H4 (cell line): ENCODE data around the gene KAT2A. TPM values are rescaled to one million over a fixed set of nuclear protein-coding genes. Genes with fewer than 3 reads are reported as not detected.

Source experiments
- DNase-seq: peaks from one replicate; pipeline ENCODE4 v3.0.0-alpha.2; 2015; ENCODE audit warnings: low spot score
- total RNA-seq: library from RNA; depleted of rRNA; stranded (reverse); fragments of >200 nt; shearing (Covaris generic); gene quantifications from 2 replicates; pipeline ENCODE4 v1.2.3, GENCODE V29; 2014

Gene KAT2A
- total RNA-seq, 1 experiment from 2014 or later, result 16.7 TPM

DNA sequence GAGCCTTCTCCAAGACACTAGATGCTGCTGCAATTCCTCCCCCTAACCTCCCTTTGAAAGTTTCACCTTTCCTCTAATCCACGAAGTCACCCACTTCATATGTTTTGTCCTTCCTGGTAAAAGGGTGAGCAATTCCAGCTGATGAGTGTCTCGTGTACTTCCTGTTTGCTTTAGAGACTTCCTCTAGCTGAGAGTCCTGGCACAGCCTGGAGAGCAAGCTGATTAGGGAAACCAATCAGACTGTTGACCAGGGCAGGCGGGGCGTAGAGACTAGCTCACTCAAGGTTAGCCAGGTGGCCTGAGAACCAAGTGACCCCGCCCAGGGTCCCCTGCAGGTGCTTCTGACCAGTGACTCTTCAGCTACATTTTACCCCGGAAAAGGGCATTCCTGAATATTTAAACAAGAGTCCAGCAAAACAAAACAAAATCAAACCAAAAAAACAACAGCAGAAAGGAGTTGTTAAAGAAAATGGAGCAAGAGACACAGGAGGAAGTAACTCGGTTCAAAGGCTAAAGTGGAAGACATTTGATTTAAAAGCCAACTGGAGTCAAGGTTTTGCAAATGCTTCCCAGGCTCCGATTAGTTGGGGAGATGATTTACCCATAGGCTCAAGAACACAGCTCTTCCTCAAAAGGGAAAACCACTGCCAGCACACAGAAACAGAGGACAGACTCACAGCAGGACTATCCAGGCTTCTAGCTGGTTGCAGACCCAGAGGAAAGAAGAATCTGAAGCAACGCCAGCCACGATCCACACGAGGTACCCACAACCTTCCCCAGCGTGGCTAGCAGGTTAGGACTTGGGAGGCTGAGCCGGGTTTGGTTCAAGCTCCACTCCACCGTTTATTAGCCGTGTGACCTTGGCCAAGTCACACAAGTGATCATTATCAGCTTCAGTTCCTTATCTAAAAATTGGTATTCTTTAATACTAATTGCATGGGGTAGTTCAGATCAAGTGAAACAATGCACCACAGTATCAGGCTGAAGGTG is 14.8 kb upstream of the KAT2A start:
- peak; percentile 58 for DNase-seq

- no peak for DNase-seq
Observed at GRCh38 chr17:42135151-42135550, 14.0 kb upstream of the KAT2A start.

DNA sequence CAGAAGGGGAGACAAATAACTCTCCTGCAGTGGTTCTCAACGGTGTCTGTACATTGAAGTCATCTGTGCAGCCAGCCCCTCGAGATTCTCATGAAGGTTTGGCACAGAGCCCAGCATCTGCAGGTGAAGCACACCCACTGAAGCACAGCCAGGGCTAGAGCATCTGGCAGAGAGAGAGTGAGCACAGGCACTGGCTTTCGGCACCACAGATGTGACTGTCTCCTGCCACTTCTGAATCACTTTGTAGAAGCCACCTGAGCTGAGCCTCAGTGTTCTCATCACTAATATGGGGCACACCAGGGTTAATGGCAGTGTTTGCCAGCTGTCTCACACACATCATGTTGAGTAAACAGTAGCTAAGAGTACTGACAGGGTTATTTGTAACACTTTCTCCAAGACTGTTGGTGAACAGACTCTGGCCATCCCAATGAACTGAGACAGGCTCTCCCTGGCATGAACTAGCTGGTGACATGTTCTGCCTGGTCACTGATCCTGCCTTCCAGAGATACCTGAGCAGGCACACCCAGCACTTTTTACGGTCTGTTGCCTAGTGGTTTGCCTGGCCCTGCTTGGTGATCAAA is 12.4 kb upstream of the KAT2A start:
- DNase-seq, result no peak

- peak; percentile 94 for DNase-seq
Observed at GRCh38 chr17:42132941-42133340, 11.8 kb upstream of the KAT2A start.

DNA sequence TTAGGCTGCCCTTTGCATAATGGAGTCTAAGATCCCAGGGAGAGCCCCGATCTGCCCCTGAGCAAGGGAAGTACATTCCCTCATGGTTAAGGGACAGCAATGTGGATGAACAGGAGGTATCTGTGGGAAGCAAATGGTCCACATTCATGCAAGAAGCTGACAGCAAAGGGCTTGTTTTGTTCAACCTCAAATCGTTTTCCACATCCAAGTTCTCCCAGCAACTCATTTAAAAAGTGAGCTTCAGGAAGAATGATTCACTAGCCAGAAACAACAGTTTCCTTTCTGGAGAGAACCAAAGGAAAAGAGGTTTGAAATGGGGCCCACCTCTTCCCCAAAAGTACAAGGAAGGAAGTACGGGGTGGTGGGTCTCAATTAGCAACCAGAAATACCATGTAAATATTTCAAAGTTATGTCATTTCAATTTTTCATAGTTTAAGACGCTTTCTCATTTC is 10.8 kb upstream of the KAT2A start:
- DNase-seq, result no peak

DNA sequence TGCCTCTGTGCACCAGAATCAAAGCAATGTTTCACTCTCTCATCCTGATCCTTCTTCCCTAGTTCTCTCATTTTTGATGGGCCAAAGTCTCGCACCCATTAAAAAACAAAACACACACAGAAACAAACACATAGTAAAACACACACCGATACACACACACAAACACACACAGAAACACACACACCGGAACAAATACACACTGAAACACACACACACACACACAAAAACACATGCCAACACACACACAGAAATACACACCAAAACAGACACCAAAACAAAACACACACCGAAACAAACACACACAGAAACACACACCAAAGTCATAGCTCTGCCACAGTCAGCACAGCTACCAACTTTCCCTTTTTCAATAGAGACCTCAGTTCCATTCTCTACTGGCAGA is 10.1 kb upstream of the KAT2A start:
- no peak for DNase-seq

DNA sequence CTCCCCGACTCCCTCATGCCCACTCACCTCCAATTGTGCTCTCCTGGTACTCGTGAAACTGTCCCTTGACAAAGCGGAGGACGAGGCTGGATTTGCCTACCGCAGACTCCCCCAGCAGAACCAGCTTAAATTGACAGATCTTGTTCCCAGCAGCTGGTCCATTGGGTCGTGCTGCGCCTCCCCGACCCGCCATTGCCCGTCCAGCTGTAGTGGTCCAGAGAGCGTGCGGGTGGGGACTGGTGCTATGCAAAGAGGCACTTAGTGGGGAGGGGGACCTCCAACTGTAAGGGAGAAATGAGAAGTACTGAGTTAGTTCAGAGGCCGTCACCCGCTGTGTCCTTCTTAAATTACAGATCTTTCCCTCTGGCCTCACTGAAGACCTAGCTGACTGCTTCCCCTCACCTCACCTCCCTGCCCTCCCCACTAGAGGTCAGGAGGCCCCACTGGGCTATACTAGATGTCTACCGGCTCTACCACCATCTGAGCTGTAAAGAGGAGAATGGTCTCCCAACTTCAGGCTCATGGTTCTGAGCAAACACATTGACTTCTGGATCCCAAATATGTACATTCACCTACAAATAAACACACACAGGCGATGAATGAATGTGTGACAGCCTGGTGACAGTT is 9.3 kb upstream of the KAT2A start:
- no peak for DNase-seq

- DNase-seq, result no peak
Observed at GRCh38 chr17:42129109-42129837, 8.1 kb upstream of the KAT2A start.

- no peak for DNase-seq
Observed at GRCh38 chr17:42127414-42127813, 6.2 kb upstream of the KAT2A start.

GRCh38 chr17:42126836-42127235 is 5.7 kb upstream of the KAT2A start:
- DNase-seq, result no peak

GRCh38 chr17:42125565-42125964 is 4.4 kb upstream of the KAT2A start:
- no peak for DNase-seq

DNA sequence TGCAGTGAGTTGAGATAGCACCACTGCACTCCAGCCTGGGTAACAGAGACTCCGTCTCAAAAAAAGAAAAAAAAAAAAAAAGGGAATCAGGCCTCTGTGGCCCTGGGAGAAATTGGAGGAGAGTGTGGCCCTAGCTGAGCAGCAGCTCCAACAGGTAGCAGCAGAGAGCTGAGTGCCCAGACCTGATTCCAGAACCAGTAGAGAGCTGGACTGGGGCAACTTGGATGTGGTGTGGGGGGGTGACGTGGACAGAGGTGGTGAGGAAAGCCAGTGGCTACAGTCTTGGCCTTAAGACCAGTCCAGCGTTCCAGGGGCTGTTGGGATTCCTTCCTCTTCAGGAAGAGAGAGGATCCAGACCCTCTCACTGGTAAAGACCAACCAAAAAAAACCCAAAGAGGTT is 3.1 kb upstream of the KAT2A start:
- no peak for DNase-seq

DNA sequence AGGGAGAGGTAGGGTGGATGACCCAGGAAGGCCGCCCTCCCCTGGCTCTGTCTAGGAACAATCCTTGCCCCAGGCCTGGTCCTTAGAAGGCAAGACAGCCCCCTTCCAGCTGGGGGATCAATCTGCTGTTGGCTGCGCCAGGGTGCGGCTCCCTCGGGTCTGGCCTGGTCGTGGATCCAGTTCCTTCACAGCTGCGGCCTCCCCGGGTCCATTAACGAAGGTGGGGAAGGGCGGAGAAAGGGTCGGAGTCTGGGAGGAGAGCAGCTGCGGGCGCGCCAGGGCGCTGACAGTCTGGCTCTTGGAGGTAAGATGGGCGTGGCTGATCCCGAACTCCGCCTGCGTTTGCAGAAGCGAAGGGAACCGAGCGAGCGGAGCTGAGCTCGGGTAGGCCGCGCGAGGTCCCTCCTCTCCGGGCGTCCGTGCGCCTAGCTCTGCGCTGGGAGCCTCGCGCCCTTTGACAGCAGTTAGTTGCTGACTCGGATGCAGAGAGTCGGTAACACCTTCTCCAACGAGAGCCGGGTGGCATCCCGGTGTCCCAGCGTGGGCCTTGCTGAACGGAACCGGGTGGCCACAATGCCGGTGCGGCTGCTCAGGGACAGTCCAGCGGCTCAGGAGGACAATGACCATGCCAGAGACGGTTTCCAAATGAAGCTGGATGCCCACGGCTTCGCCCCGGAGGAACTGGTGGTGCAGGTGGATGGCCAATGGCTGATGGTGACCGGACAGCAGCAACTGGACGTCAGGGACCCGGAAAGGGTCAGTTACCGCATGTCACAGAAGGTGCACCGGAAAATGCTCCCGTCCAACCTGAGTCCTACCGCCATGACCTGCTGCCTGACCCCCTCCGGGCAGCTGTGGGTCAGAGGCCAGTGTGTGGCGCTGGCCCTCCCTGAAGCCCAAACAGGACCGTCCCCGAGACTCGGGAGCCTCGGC is 1.5 kb upstream of the KAT2A start, which contains the start of gene HSPB9:
TSS of gene HSPB9 (plus strand) at position 434 of the 933 bp plus-strand sequence. CDS start at position 481, 47 bp downstream.
- DNase-seq, result no peak

DNA sequence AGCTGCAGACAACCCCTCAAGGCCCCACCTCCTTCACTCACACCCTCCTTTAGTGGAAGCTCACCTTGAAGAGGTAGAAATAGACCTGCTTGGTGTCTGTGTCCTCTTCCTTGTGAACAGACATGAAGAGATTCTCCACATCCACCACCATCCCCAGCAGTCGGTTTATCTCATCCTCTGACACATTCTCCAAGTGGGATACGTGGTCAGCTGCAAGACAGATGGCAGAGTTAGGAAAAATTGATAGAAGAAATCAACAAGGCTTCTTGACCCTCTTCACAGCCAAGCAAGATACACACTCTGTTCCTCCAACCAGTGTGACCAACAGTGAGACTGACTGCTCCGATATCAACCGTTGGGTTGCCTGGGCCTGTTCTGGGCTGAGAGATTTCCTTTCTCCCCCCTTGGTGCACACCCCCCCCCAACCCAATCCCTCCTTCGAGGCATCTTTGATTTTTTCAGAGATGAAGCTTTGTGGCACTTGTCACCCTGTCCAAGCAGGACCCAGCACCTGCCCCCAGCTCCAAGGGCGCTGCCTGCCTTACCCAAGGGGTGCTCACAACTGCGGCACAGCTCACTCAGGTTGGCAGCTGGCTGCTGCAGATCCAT is 902 bp downstream of the KAT2A start:
- DNase-seq, result no peak

- DNase-seq, result no peak
Observed at GRCh38 chr17:42119301-42119700, 1.9 kb downstream of the KAT2A start.

- no peak for DNase-seq
Observed at GRCh38 chr17:42118545-42118944, 2.6 kb downstream of the KAT2A start.

GRCh38 chr17:42118126-42118510 is 3.0 kb downstream of the KAT2A start:
- no peak for DNase-seq

DNA sequence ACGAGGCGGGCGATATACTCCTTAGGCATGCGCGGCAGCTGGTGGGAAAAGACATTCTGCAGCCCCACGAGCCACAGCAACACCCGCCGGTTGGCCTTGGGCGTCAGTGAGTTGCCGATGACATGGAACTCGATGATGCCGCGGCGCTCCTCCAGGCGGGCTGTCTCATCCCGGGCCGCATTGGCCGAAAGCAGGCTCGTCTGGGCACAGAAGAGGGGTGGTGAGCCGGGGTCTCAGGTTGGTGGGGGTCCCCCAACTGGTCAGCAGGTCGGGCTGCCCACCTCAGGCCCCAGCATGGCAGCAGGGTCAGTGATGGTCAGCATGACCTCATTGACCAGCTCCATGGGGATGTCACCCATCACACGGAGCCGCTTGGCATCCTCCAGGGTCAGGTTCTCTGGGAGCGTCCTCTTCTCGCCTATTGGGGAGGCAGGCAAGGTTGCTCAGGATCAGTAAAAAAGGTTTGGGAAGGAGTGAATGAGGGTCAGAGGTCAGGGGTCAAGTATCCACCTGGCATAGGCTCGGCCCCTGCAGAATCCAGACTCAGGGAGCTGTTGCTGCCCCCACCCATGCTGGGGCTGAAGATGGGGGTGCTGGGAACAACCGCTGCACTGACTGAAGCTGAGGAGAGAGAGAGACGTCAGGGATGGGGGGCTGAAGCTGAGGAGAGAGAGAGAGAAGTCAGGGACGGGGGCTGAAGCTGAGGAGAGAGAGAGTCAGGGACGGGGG is 3.6 kb downstream of the KAT2A start:
- DNase-seq, result no peak

DNA sequence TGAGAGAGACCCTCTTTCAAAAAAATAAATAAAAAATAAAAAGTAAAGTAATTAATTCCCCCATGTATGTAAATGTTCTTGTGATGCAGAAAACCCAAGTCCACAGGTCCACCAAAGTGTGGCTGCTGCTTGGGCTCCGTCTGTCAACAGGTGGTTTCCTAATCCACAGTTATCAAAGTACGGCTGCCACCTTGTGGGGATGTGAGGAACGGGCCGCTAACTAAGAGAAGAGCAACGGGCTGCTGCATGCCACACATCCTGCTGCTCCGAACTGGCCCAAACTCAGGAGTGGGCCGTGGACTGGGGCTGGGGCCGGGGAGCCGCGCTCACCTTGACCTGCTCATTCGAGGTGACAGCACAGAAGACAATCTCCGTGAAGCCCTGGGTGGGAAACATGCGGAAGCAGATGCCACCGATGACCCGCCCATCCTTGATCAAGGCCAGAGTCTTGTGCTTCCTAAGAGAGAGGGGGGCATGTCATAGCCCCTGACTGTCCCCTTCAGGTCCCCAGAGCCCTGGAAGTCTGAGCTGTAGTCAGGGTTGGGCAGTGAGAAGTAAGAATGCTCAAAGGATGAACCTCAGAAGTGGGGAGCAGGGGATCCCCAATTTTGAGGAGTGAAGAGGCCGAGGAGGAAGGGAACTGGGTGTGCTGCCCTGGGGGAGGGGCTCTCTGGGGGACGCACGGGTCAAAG is 4.3 kb downstream of the KAT2A start:
- peak; percentile 75 for DNase-seq
